ENCODE measurements around the gene PPP2CA. TPM values are rescaled to one million over a fixed set of nuclear protein-coding genes. Genes with fewer than 3 reads are reported as not detected.
A peak's percentile ranks its signal among the peaks of the same experiment; 100 is the strongest.

Gene PPP2CA
- total and polyA plus RNA-seq, 9 of the 15 experiments (the other 6 are each of a cell fraction or from before 2014, with no cell fraction given): 23.0 to 257 (median 109) TPM

DNA sequence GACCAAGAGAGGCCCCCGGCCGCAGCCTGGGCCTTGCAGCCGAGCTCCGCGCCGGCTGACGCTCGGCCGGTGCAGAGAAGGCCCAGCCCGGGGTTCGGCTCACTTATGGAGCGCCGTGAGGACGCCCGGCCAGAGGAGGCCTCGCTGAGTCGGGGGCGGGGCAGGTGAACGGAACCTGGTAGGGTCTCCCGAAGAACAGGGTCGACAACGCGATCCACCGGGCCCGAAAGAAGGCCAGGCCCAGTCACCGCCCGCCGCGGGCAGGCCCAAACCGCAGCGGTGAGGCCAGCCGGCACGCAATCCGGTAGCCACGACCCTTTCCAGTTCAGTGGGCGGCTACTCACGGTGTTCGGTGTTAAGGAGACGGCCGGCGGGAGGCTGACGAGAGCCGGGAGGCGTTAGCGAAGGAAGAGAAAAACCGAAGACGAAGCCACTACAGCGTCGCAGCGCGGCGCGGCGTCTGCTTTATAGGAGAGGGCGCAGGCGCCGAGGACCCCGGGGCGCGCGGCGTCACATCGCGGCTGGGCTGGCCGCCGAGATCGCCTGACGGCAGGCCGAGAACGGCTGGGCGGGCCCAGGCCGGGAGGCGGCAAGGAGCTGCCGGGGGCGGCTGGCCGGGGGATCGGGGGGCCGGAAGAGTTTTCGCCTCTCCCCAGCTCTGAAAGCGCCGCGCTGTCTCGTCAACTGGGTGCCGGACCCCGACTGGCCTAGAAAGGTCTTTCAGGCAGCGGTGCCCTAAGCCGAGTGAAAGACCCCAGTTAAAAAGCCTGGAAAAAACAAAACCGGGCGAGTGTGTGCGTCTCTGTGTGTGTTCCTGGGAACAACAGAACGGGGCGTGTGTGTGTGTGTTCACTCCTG is 49.1 kb downstream of the PPP2CA start, which contains the start of gene SKP1 (continued):
- TF ChIP-seq SP2 (IDR thresholded peaks at IDR 0.05; ENCODE audit: extremely low read depth, low read depth, low read length, poor library complexity, severe bottlenecking) (no peak), ZNF316 (IDR thresholded peaks at IDR 0.05) (no peak; the same call in 1 of the 2 replicates), PML (IDR thresholded peaks at IDR 0.05; ENCODE audit: low read length) (peak; percentile 93), BCOR (IDR thresholded peaks at IDR 0.05) (peak; percentile 76), NR2C1 (IDR thresholded peaks at IDR 0.05) (no peak), NR2C1 (tag; IDR thresholded peaks at IDR 0.05) (0 out of 2 replicates have a peak, but pooled peaks have one; percentile 13), BDP1 (IDR thresholded peaks at IDR 0.05; ENCODE audit: insufficient read depth, insufficient read length) (no peak), MCM5 (IDR thresholded peaks at IDR 0.05; ENCODE audit: low read depth) (no peak), PCBP1 (IDR thresholded peaks at IDR 0.05; ENCODE audit: low read depth, low read length, poor library complexity, severe bottlenecking) (peak; percentile 95), U2AF1 (optimal IDR thresholded peaks at IDR 0.05; ENCODE audit: low read depth, low read length) (peak; percentile 95), CCNT2 (IDR thresholded peaks at IDR 0.05; ENCODE audit: borderline replicate concordance, extremely low read depth, insufficient read length, low read depth, low read length) (peak; percentile 69), EP400 (IDR thresholded peaks at IDR 0.05) (peak; percentile 84), ZNF507 (tag; conservative IDR thresholded peaks at IDR 0.05) (no peak), RFX1 (IDR thresholded peaks at IDR 0.05) (no peak)
- TF ChIP-seq, protein P1, sequence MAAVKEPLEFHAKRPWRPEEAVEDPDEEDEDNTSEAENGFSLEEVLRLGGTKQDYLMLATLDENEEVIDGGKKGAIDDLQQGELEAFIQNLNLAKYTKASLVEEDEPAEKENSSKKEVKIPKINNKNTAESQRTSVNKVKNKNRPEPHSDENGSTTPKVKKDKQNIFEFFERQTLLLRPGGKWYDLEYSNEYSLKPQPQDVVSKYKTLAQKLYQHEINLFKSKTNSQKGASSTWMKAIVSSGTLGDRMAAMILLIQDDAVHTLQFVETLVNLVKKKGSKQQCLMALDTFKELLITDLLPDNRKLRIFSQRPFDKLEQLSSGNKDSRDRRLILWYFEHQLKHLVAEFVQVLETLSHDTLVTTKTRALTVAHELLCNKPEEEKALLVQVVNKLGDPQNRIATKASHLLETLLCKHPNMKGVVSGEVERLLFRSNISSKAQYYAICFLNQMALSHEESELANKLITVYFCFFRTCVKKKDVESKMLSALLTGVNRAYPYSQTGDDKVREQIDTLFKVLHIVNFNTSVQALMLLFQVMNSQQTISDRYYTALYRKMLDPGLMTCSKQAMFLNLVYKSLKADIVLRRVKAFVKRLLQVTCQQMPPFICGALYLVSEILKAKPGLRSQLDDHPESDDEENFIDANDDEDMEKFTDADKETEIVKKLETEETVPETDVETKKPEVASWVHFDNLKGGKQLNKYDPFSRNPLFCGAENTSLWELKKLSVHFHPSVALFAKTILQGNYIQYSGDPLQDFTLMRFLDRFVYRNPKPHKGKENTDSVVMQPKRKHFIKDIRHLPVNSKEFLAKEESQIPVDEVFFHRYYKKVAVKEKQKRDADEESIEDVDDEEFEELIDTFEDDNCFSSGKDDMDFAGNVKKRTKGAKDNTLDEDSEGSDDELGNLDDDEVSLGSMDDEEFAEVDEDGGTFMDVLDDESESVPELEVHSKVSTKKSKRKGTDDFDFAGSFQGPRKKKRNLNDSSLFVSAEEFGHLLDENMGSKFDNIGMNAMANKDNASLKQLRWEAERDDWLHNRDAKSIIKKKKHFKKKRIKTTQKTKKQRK (IDR thresholded peaks at IDR 0.05; ENCODE audit: borderline replicate concordance, low read depth, low read length): no peak
- TF ChIP-seq, protein P2, sequence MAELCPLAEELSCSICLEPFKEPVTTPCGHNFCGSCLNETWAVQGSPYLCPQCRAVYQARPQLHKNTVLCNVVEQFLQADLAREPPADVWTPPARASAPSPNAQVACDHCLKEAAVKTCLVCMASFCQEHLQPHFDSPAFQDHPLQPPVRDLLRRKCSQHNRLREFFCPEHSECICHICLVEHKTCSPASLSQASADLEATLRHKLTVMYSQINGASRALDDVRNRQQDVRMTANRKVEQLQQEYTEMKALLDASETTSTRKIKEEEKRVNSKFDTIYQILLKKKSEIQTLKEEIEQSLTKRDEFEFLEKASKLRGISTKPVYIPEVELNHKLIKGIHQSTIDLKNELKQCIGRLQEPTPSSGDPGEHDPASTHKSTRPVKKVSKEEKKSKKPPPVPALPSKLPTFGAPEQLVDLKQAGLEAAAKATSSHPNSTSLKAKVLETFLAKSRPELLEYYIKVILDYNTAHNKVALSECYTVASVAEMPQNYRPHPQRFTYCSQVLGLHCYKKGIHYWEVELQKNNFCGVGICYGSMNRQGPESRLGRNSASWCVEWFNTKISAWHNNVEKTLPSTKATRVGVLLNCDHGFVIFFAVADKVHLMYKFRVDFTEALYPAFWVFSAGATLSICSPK (IDR thresholded peaks at IDR 0.05; ENCODE audit: borderline replicate concordance): no peak
- TF ChIP-seq, protein P3, sequence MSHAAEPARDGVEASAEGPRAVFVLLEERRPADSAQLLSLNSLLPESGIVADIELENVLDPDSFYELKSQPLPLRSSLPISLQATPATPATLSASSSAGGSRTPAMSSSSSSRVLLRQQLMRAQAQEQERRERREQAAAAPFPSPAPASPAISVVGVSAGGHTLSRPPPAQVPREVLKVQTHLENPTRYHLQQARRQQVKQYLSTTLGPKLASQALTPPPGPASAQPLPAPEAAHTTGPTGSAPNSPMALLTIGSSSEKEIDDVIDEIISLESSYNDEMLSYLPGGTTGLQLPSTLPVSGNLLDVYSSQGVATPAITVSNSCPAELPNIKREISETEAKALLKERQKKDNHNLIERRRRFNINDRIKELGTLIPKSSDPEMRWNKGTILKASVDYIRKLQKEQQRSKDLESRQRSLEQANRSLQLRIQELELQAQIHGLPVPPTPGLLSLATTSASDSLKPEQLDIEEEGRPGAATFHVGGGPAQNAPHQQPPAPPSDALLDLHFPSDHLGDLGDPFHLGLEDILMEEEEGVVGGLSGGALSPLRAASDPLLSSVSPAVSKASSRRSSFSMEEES (CRISPR knock-in tag; IDR thresholded peaks at IDR 0.05): no peak
- TF ChIP-seq, protein P4, sequence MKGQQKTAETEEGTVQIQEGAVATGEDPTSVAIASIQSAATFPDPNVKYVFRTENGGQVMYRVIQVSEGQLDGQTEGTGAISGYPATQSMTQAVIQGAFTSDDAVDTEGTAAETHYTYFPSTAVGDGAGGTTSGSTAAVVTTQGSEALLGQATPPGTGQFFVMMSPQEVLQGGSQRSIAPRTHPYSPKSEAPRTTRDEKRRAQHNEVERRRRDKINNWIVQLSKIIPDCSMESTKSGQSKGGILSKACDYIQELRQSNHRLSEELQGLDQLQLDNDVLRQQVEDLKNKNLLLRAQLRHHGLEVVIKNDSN (CRISPR knock-in tag; IDR thresholded peaks at IDR 0.05): no peak
- TF ChIP-seq, protein P5, sequence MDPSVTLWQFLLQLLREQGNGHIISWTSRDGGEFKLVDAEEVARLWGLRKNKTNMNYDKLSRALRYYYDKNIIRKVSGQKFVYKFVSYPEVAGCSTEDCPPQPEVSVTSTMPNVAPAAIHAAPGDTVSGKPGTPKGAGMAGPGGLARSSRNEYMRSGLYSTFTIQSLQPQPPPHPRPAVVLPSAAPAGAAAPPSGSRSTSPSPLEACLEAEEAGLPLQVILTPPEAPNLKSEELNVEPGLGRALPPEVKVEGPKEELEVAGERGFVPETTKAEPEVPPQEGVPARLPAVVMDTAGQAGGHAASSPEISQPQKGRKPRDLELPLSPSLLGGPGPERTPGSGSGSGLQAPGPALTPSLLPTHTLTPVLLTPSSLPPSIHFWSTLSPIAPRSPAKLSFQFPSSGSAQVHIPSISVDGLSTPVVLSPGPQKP (CRISPR knock-in tag; IDR thresholded peaks at IDR 0.05): no peak

Measured in K562 (cell line).